Gastrocnemius medialis (tissue), 4 donors: ENCODE results near the gene FAM162A.

Source experiments
- POLR2A ChIP-seq, 2 donors: fragments of 450-650 bp; IDR thresholded peaks; one replicate each; pipeline ENCODE4 v1.6.1; 2017; ENCODE audit warnings: antibody characterized with exemption in 2 of 2, mild to moderate bottlenecking in 2 of 2, moderate library complexity in 2 of 2
- TF ChIP-seq, protein P1 (sequence below), 5 experiments: fragments of 450-650 bp in 3 of 5; fragments of 200-600 bp in 2 of 5; sonication (generic) in 2 of 5; IDR thresholded peaks in 4 of 5; conservative IDR thresholded peaks in 1 of 5; 1 replicate in 4 of 5; 2 replicates in 1 of 5; pipeline ENCODE4 v1.5.1; 2016 to 2019; ENCODE audit warnings: antibody characterized with exemption in 5 of 5, mild to moderate bottlenecking in 3 of 5, moderate library complexity in 3 of 5

- no peak for TF ChIP-seq POLR2A (IDR thresholded peaks at IDR 0.05)
- TF ChIP-seq, protein P1, sequence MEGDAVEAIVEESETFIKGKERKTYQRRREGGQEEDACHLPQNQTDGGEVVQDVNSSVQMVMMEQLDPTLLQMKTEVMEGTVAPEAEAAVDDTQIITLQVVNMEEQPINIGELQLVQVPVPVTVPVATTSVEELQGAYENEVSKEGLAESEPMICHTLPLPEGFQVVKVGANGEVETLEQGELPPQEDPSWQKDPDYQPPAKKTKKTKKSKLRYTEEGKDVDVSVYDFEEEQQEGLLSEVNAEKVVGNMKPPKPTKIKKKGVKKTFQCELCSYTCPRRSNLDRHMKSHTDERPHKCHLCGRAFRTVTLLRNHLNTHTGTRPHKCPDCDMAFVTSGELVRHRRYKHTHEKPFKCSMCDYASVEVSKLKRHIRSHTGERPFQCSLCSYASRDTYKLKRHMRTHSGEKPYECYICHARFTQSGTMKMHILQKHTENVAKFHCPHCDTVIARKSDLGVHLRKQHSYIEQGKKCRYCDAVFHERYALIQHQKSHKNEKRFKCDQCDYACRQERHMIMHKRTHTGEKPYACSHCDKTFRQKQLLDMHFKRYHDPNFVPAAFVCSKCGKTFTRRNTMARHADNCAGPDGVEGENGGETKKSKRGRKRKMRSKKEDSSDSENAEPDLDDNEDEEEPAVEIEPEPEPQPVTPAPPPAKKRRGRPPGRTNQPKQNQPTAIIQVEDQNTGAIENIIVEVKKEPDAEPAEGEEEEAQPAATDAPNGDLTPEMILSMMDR (IDR thresholded peaks at IDR 0.05 in 4 of 5, conservative IDR thresholded peaks at IDR 0.05 in 1 of 5), result no peak
Observed at GRCh38 chr3:122389892-122390291, 5.9 kb downstream of the FAM162A start.
